Astrocyte (in vitro differentiated cells and primary cell): ENCODE results near the gene ERFL.

Experiments
- EZH2 ChIP-seq: IDR thresholded peaks from 2 replicates; pipeline ENCODE4 v1.6.1; 2012; ENCODE audit warnings: mild to moderate bottlenecking, low read length, inconsistent platforms; ENCODE audit not compliant: insufficient read depth
- TF ChIP-seq, protein P1 (sequence below): IDR thresholded peaks from 2 replicates; pipeline ENCODE4 v1.5.1; 2011; ENCODE audit warnings: low read depth, mild to moderate bottlenecking, inconsistent platforms, low read length, moderate library complexity; ENCODE audit not compliant: insufficient read depth

DNA sequence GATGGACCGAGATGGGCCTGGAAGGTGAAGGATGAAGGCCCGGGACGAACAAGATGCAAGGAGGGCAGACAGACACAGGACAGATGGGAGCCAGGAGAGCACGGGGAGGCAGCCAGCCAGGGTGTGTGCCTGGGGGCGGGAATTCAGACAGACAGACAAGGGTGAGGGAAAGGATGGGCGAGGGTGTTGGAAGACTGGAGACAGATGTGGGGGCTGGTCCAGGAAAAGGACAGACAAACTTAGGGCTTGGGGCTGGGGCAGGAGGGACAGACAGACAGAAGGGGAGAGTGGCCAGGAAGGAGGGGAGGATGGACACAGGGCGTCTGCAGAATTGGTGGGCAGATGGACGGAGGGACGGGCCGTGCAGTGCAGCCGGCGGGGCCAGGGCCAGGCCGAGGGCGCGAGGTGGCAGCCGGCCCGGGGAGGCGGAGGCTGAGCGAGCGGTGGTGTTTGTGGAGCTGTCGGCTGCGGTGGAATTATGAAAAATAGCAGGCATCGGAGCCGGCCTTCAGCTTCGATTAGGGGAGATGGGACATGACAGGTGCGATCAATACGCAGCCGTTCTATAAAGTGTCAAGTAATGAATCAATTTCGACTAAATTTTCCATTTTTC is 4.6 kb upstream of the ERFL start:
- TF ChIP-seq, protein P1, sequence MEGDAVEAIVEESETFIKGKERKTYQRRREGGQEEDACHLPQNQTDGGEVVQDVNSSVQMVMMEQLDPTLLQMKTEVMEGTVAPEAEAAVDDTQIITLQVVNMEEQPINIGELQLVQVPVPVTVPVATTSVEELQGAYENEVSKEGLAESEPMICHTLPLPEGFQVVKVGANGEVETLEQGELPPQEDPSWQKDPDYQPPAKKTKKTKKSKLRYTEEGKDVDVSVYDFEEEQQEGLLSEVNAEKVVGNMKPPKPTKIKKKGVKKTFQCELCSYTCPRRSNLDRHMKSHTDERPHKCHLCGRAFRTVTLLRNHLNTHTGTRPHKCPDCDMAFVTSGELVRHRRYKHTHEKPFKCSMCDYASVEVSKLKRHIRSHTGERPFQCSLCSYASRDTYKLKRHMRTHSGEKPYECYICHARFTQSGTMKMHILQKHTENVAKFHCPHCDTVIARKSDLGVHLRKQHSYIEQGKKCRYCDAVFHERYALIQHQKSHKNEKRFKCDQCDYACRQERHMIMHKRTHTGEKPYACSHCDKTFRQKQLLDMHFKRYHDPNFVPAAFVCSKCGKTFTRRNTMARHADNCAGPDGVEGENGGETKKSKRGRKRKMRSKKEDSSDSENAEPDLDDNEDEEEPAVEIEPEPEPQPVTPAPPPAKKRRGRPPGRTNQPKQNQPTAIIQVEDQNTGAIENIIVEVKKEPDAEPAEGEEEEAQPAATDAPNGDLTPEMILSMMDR, result no peak
- TF ChIP-seq EZH2, result peak; percentile 19
